Body of pancreas (tissue), 4 donors: ENCODE measurements around the gene AGBL4.

Experiments used
- POLR2A ChIP-seq, 3 donors: fragments of 450-650 bp; IDR thresholded peaks; one replicate each; pipeline ENCODE4 v1.6.1; 2016; ENCODE audit warnings: antibody characterized with exemption in 3 of 3, mild to moderate bottlenecking in 2 of 3
- TF ChIP-seq, protein P1 (sequence below), 7 experiments: fragments of 450-650 bp in 4 of 7; fragments of 200-600 bp in 3 of 7; sonication (generic) in 3 of 7; IDR thresholded peaks; one replicate each; pipeline ENCODE4 v1.5.1; 2016 to 2019; ENCODE audit warnings: antibody characterized with exemption in 7 of 7

DNA sequence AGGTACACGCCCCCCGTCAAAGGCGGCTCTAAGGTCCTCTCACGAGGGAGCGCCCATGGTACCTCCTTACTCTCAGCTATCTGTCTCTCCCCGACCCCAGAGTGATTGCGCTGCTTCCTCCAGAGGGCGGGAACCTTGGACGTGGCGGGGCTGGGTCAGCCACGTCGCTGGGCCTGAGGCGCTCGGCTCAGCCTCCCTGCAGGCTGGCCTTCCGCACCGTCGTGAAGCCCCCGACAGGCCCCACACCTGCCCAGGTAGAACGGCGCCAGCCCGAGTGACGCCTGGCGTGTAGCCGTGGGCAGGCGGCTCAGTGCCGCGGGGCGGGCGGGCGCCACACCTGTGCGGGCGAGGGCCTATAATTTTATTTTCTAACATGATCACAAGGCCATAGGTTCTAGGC, 1124.9 kb downstream of the AGBL4 start:
- TF ChIP-seq, protein P1, sequence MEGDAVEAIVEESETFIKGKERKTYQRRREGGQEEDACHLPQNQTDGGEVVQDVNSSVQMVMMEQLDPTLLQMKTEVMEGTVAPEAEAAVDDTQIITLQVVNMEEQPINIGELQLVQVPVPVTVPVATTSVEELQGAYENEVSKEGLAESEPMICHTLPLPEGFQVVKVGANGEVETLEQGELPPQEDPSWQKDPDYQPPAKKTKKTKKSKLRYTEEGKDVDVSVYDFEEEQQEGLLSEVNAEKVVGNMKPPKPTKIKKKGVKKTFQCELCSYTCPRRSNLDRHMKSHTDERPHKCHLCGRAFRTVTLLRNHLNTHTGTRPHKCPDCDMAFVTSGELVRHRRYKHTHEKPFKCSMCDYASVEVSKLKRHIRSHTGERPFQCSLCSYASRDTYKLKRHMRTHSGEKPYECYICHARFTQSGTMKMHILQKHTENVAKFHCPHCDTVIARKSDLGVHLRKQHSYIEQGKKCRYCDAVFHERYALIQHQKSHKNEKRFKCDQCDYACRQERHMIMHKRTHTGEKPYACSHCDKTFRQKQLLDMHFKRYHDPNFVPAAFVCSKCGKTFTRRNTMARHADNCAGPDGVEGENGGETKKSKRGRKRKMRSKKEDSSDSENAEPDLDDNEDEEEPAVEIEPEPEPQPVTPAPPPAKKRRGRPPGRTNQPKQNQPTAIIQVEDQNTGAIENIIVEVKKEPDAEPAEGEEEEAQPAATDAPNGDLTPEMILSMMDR (IDR thresholded peaks at IDR 0.05) = no peak
- TF ChIP-seq POLR2A (IDR thresholded peaks at IDR 0.05) = no peak
